ENCODE data around the gene PEX5L. TPM values are rescaled to one million over a fixed set of nuclear protein-coding genes. Genes with fewer than 3 reads are reported as not detected.

The PEX5L gene
- total and polyA plus RNA-seq, 8 donors, result 1.1 to 30.2 (median 8.6) TPM

DNA sequence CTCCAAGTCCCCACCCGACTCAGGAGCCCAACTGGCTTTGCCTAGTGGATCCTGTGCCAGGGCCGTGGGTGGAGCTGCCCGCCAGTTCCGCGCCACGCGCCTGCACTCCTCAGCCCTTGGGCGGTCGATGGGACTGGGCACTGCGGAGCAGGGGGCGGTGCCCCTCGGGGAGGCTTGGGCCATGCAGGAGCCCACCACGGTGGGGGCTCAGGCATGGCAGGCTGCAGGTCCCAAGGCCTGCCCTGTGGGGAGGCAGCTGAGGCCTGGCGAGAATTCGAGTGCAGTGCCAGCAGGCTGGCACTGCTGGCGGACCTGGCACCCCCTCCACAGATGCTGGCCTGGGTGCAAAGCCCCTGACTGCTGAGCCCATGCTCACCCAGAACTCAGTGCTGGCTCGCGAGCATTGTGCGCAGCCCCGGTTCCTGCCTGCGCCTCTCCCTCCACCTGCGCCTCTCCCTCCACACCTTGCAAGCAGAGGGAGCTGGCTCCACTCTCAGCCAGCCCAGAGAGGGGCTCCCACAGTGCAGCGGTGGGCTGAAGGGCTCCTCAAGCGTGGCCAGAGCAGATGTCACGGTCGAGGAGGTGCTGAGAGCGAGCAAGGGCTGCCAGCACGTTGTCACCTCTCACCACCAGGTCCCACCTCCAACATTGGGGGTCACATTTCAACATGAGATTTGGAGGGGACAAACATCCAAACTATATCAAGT lies 261.2 kb downstream of the PEX5L start:
- Histone ChIP-seq H3K9me3 (no peaks in the 10 kb centered on the region), H3K27me3 (no peaks in the 10 kb centered on the region), H3K27ac (no peak overlapping the region), H3K36me3 (no peaks in the 10 kb centered on the region), H3K4me1 (no peaks in the 10 kb centered on the region), H3K4me3 (no peak overlapping the region)
- no peak for FAIRE-seq
- TF ChIP-seq, protein P1, sequence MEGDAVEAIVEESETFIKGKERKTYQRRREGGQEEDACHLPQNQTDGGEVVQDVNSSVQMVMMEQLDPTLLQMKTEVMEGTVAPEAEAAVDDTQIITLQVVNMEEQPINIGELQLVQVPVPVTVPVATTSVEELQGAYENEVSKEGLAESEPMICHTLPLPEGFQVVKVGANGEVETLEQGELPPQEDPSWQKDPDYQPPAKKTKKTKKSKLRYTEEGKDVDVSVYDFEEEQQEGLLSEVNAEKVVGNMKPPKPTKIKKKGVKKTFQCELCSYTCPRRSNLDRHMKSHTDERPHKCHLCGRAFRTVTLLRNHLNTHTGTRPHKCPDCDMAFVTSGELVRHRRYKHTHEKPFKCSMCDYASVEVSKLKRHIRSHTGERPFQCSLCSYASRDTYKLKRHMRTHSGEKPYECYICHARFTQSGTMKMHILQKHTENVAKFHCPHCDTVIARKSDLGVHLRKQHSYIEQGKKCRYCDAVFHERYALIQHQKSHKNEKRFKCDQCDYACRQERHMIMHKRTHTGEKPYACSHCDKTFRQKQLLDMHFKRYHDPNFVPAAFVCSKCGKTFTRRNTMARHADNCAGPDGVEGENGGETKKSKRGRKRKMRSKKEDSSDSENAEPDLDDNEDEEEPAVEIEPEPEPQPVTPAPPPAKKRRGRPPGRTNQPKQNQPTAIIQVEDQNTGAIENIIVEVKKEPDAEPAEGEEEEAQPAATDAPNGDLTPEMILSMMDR (IDR thresholded peaks at IDR 0.05), result no peak
- intact Hi-C loops (cut with DNase I), result no loop called here
- 99% methylated on average over 28 of the region's 28 CpGs for whole genome bisulfite sequencing, 2 donors
- DNase-seq, result peak in 1 of 6 donors; percentile 58
- no peak for ATAC-seq

GRCh38 chr3:179772297-179772696 lies 264.4 kb downstream of the PEX5L start:
- intact Hi-C loops (cut with DNase I), result no loop called here
- peaks cover 0 to 12% (median 8%) of the 10 kb centered on the region in 3 donors for H3K4me1 ChIP-seq
- WGBS, 2 donors, result 77 to 80% methylated on average over 5 of the region's 5 CpGs
- no peaks in the 10 kb centered on the region for H3K9me3 ChIP-seq
- no peaks in the 10 kb centered on the region for H3K36me3 ChIP-seq
- no peaks in the 10 kb centered on the region for H3K27me3 ChIP-seq
- ATAC-seq (no peak), DNase-seq (no peak), FAIRE-seq (no peak)
- H3K4me3 ChIP-seq, result no peak overlapping the region
- TF ChIP-seq, protein P1 (IDR thresholded peaks at IDR 0.05), result no peak
- H3K27ac ChIP-seq, result no peak overlapping the region

- ATAC-seq (no peak), DNase-seq (no peak), FAIRE-seq (no peak)
- intact Hi-C loops (cut with DNase I), result no loop called here
- no peaks in the 10 kb centered on the region for H3K27me3 ChIP-seq
- TF ChIP-seq, protein P1 (IDR thresholded peaks at IDR 0.05), result no peak
- no peak overlapping the region for H3K27ac ChIP-seq
- H3K9me3 ChIP-seq, result no peaks in the 10 kb centered on the region
- H3K36me3 ChIP-seq, result no peaks in the 10 kb centered on the region
- 82 to 83% methylated on average over 4 of the region's 4 CpGs for WGBS, 2 donors
- H3K4me1 ChIP-seq, result peaks cover 0 to 12% (median 8%) of the 10 kb centered on the region in 3 donors
- H3K4me3 ChIP-seq, result no peak overlapping the region
Observed at GRCh38 chr3:179771797-179772196, 264.9 kb downstream of the PEX5L start.

DNA sequence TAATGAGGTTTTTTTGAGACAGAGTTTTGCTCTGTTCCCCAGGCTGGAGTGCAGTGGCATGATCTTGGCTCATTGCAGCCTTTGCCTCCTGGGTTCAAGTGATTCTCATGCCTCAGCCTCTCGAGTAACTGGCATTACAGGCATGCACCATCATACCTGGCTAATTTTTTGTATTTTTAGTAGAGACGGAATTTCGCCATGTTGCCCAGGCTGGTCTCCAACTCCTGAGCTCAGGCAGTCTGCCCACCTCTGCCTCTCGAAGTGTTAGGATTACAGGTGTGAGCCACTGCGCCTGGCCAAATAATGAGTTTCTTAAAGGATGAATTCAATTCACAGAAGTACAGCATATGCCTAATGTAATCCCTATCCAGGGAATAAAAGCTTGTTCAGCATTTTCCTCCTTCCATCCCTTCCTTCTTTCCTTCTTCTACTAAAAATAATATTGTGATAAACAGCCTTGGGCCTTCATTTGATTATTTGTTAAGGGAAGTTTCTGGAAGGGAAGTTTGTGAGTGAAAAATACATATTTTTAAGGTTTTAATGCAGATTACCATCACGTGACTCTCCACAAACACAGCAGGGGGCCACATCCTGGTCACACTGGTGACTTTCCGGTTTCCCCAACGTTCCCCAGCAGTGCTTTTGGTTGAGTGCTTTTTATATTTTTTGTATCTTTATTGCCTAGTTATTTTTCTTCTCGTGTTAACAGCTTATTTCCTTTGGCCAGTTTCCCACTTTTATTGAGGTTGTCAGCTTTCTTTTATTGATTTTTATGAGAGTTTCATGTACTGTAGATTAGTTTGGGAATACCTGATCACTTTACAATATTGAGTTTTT lies 267.1 kb downstream of the PEX5L start:
- Histone ChIP-seq H3K27ac (peak overlapping the region in 1 of 4 donors; percentile 19), H3K4me1 (peaks cover 0 to 12% (median 8%) of the 10 kb centered on the region in 3 donors), H3K27me3 (no peaks in the 10 kb centered on the region), H3K9me3 (no peaks in the 10 kb centered on the region), H3K36me3 (peaks cover 0 to 5% (median 0%) of the 10 kb centered on the region in 3 donors), H3K4me3 (no peak overlapping the region)
- ATAC-seq (peak in 3 of 4 donors; percentile 53 to 66 (median 63)), FAIRE-seq (no peak), DNase-seq (no peak)
- intact Hi-C loops (cut with DNase I), result no loop called here
- 41 to 44% methylated on average over 9 of the region's 9 CpGs for WGBS, 2 donors
- TF ChIP-seq, protein P1 (IDR thresholded peaks at IDR 0.05), result no peak

Data from pancreas (tissue), 10 donors.